Immature natural killer cell (primary cell): ENCODE results near the gene MEGF9. TPM values are rescaled to one million over a fixed set of nuclear protein-coding genes. Genes with fewer than 3 reads are reported as not detected.
A peak's percentile ranks its signal among the peaks of the same experiment; 100 is the strongest.

Experiments
- DNase-seq, 3 donors: peaks; one replicate each; pipeline ENCODE4 v3.0.0; 2022; ENCODE audit warnings: mixed read lengths in 1 of 3
- H3K27ac Mint-ChIP-seq, 6 donors: one replicate each; pipeline ENCODE4 v1.8.0; 2020; ENCODE audit warnings: mixed read lengths in 6 of 6, mild to moderate bottlenecking in 5 of 6, inconsistent platforms in 4 of 6, moderate library complexity in 3 of 6
- H3K27me3 Mint-ChIP-seq, 3 donors: one replicate each; pipeline ENCODE4 v1.8.0; 2020 to 2021; ENCODE audit warnings: low read depth in 3 of 3, mild to moderate bottlenecking in 3 of 3, mixed read lengths in 3 of 3, moderate library complexity in 3 of 3, inconsistent platforms in 1 of 3
- H3K36me3 Mint-ChIP-seq, 3 donors: one replicate each; pipeline ENCODE4 v1.8.0; 2020; ENCODE audit warnings: mixed read lengths in 3 of 3, inconsistent platforms in 2 of 3, mild to moderate bottlenecking in 2 of 3
- H3K4me1 Mint-ChIP-seq, 2 donors: one replicate each; pipeline ENCODE4 v1.8.0; 2020; ENCODE audit warnings: inconsistent platforms in 2 of 2, mild to moderate bottlenecking in 2 of 2, mixed read lengths in 2 of 2, moderate library complexity in 1 of 2
- H3K4me3 Mint-ChIP-seq, 5 donors: one replicate each; pipeline ENCODE4 v1.8.0; 2020; ENCODE audit warnings: mild to moderate bottlenecking in 5 of 5, mixed read lengths in 5 of 5, inconsistent platforms in 3 of 5, moderate library complexity in 3 of 5
- H3K9me3 Mint-ChIP-seq, 6 donors: one replicate each; pipeline ENCODE4 v1.8.0; 2020; ENCODE audit warnings: mild to moderate bottlenecking in 6 of 6, mixed read lengths in 6 of 6, inconsistent platforms in 4 of 6, moderate library complexity in 3 of 6
- polyA plus RNA-seq, 3 donors: library from polyadenylated mRNA; unstranded; fragments of 300-500 nt; fragmentation: Illumina TruSeq; gene quantifications; one replicate each; pipeline ENCODE4 v1.2.3, GENCODE V29; 2021

Gene MEGF9
- polyA plus RNA-seq, 3 donors from 2014 or later: 10.0 to 13.3 (median 11.2) TPM

- Mint-ChIP-seq H3K9me3 (no peaks in the 10 kb centered on the region), H3K27ac (no peak overlapping the region), H3K36me3 (no peaks in the 10 kb centered on the region), H3K4me1 (peaks cover 8 to 10% of the 10 kb centered on the region in 2 donors), H3K27me3 (no peaks in the 10 kb centered on the region), H3K4me3 (no peak overlapping the region)
- DNase-seq: no peak
Measured at GRCh38 chr9:120628207-120628924, 85.9 kb downstream of the MEGF9 start.

DNA sequence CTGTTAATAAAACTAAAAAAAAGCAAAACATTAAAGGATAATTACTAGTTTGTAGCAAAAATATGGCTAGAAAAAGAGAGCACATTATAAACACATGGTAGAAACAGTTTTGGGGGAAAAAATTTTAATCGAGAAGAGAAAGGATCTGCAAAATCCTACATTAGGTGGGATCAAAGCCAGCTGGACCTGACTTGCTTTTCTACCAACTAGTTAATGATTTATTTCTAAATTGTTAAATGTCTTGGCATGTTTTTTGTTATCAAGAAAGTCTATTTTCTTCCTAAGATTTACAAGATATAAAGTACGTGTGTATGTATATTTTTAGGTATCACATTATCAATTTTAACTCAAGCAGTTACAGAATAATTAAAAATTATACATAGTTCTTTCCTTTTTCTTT lies 87.2 kb downstream of the MEGF9 start:
- Mint-ChIP-seq H3K27ac (no peak overlapping the region), H3K9me3 (no peaks in the 10 kb centered on the region), H3K27me3 (no peaks in the 10 kb centered on the region), H3K36me3 (no peaks in the 10 kb centered on the region), H3K4me3 (no peak overlapping the region), H3K4me1 (peaks cover 8 to 10% of the 10 kb centered on the region in 2 donors)
- no peak for DNase-seq

DNA sequence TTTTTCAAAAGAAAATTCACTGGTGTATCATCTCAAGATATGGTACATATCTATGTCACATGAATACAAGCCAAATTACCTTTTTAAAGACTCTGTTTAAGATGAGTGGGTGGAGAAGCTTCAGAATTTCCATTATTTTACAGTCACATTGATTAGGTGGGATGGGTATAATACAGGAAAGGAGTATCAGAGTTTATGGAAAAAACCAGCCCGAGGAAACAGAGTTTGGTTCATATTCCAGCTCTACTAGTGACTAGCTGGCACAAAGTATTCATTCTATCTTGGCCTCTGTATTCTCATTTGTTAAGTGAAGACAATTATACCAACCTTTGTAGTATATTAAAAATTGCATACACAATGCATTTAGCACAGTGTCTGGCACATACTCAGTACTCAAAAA lies 87.8 kb downstream of the MEGF9 start:
- peaks cover 8 to 10% of the 10 kb centered on the region in 2 donors for H3K4me1 Mint-ChIP-seq
- H3K36me3 Mint-ChIP-seq: no peaks in the 10 kb centered on the region
- DNase-seq: no peak
- no peaks in the 10 kb centered on the region for H3K9me3 Mint-ChIP-seq
- H3K27ac Mint-ChIP-seq: peak overlapping the region in 1 of 6 donors; percentile 16
- H3K4me3 Mint-ChIP-seq: no peak overlapping the region
- no peaks in the 10 kb centered on the region for H3K27me3 Mint-ChIP-seq

GRCh38 chr9:120625222-120625621 lies 89.0 kb downstream of the MEGF9 start:
- no peaks in the 10 kb centered on the region for H3K9me3 Mint-ChIP-seq
- H3K27ac Mint-ChIP-seq: peak overlapping the region in 1 of 6 donors; percentile 13
- H3K4me1 Mint-ChIP-seq: peaks cover 8 to 11% of the 10 kb centered on the region in 2 donors
- no peaks in the 10 kb centered on the region for H3K27me3 Mint-ChIP-seq
- H3K36me3 Mint-ChIP-seq: peaks cover 0 to 4% (median 0%) of the 10 kb centered on the region in 3 donors
- no peak for DNase-seq
- no peak overlapping the region for H3K4me3 Mint-ChIP-seq

GRCh38 chr9:120622790-120623189 lies 91.5 kb downstream of the MEGF9 start:
- H3K36me3 Mint-ChIP-seq: peaks cover 0 to 4% (median 0%) of the 10 kb centered on the region in 3 donors
- no peaks in the 10 kb centered on the region for H3K9me3 Mint-ChIP-seq
- no peak overlapping the region for H3K27ac Mint-ChIP-seq
- peaks cover 12 to 17% of the 10 kb centered on the region in 2 donors for H3K4me1 Mint-ChIP-seq
- no peaks in the 10 kb centered on the region for H3K27me3 Mint-ChIP-seq
- H3K4me3 Mint-ChIP-seq: no peak overlapping the region
- no peak for DNase-seq

DNA sequence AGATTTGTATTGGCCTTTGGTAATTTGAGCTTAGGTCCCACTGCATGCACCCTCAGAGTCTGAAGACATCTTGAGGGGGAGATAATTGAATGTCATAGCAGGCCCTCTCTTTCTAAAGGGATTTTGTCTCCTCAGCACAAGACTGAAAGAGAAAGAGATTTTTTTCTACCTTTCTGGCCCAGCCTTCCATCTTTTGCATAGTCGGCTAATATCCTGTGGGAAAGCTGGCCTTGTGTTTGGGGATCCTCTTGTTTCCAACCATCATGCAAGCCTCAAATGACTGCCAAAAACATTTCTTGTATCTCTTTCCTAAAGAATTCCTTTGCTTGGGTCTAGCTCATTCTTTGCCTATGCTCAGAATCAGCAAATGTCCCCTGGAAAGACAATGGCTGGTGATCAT lies 92.3 kb downstream of the MEGF9 start:
- no peak for DNase-seq
- H3K27me3 Mint-ChIP-seq: no peaks in the 10 kb centered on the region
- no peak overlapping the region for H3K27ac Mint-ChIP-seq
- no peaks in the 10 kb centered on the region for H3K9me3 Mint-ChIP-seq
- peaks cover 0 to 4% (median 0%) of the 10 kb centered on the region in 3 donors for H3K36me3 Mint-ChIP-seq
- H3K4me1 Mint-ChIP-seq: peaks cover 12 to 17% of the 10 kb centered on the region in 2 donors
- H3K4me3 Mint-ChIP-seq: no peak overlapping the region

GRCh38 chr9:120619751-120620655 lies 94.3 kb downstream of the MEGF9 start:
- H3K4me3 Mint-ChIP-seq: no peak overlapping the region
- peak; percentile 38 to 48 (median 43) for DNase-seq
- peaks cover 6 to 10% of the 10 kb centered on the region in 2 donors for H3K4me1 Mint-ChIP-seq
- no peaks in the 10 kb centered on the region for H3K27me3 Mint-ChIP-seq
- no peaks in the 10 kb centered on the region for H3K9me3 Mint-ChIP-seq
- peaks cover 0 to 4% (median 0%) of the 10 kb centered on the region in 3 donors for H3K36me3 Mint-ChIP-seq
- H3K27ac Mint-ChIP-seq: peak overlapping the region in 1 of 6 donors; percentile 5

- no peaks in the 10 kb centered on the region for H3K27me3 Mint-ChIP-seq
- DNase-seq: no peak
- H3K4me3 Mint-ChIP-seq: no peak overlapping the region
- peaks cover 3 to 8% of the 10 kb centered on the region in 2 donors for H3K4me1 Mint-ChIP-seq
- no peak overlapping the region for H3K27ac Mint-ChIP-seq
- peaks cover 0 to 4% (median 0%) of the 10 kb centered on the region in 3 donors for H3K36me3 Mint-ChIP-seq
- H3K9me3 Mint-ChIP-seq: no peaks in the 10 kb centered on the region
Measured at GRCh38 chr9:120616966-120617935, 97.0 kb downstream of the MEGF9 start.

DNA sequence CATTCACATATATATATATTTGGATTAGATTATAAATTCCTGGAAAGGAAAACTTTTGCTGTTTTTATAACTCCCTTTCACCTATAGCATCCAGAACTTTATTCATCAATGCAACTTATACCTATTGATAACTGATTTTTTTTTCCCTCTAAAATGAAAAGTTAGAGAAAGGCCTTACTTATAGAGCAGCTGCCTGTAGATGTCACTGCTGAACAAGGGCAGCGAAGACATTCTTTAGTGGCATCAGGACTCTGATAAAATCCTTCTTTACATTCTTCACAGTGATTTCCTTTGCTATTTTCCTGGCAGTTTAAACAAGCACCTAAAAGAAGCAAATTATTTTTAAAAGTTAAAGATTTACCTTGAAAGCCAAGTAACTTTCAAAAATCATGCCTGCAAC lies 102.1 kb downstream of the MEGF9 start:
- H3K27me3 Mint-ChIP-seq: peaks cover 0 to 1% (median 0%) of the 10 kb centered on the region in 3 donors
- H3K4me1 Mint-ChIP-seq: peaks cover 0 to 1% of the 10 kb centered on the region in 2 donors
- no peak overlapping the region for H3K4me3 Mint-ChIP-seq
- H3K36me3 Mint-ChIP-seq: peaks cover 4 to 28% (median 24%) of the 10 kb centered on the region in 3 donors
- H3K27ac Mint-ChIP-seq: no peak overlapping the region
- no peak for DNase-seq
- H3K9me3 Mint-ChIP-seq: no peaks in the 10 kb centered on the region

GRCh38 chr9:120611690-120612068 lies 102.6 kb downstream of the MEGF9 start:
- peaks cover 4 to 32% (median 25%) of the 10 kb centered on the region in 3 donors for H3K36me3 Mint-ChIP-seq
- DNase-seq: no peak
- H3K9me3 Mint-ChIP-seq: no peaks in the 10 kb centered on the region
- peaks cover 0 to 1% of the 10 kb centered on the region in 2 donors for H3K4me1 Mint-ChIP-seq
- peaks cover 0 to 1% (median 0%) of the 10 kb centered on the region in 3 donors for H3K27me3 Mint-ChIP-seq
- no peak overlapping the region for H3K4me3 Mint-ChIP-seq
- no peak overlapping the region for H3K27ac Mint-ChIP-seq

- Mint-ChIP-seq H3K4me3 (no peak overlapping the region), H3K27me3 (peaks cover 0 to 1% (median 0%) of the 10 kb centered on the region in 3 donors), H3K27ac (no peak overlapping the region), H3K4me1 (peaks cover 0 to 1% of the 10 kb centered on the region in 2 donors), H3K9me3 (no peaks in the 10 kb centered on the region), H3K36me3 (peaks cover 4 to 32% (median 25%) of the 10 kb centered on the region in 3 donors)
- DNase-seq: no peak
Measured at GRCh38 chr9:120610975-120611689, 103.1 kb downstream of the MEGF9 start.

GRCh38 chr9:120609636-120610035 lies 104.6 kb downstream of the MEGF9 start:
- peaks cover 7 to 41% (median 30%) of the 10 kb centered on the region in 3 donors for H3K36me3 Mint-ChIP-seq
- no peaks in the 10 kb centered on the region for H3K9me3 Mint-ChIP-seq

More at GRCh38 chr9:120609636-120610035, 104.6 kb downstream of the MEGF9 start:
- DNase-seq: no peak
- Mint-ChIP-seq H3K4me3 (no peak overlapping the region), H3K4me1 (peaks cover 0 to 1% of the 10 kb centered on the region in 2 donors), H3K27me3 (peaks cover 0 to 1% (median 0%) of the 10 kb centered on the region in 3 donors), H3K27ac (no peak overlapping the region)
